HG03045 (cell line): ENCODE data around the gene RRBP1.

Source experiments
- ATAC-seq: cut with Tn5 transposase; IDR thresholded peaks from one replicate; pipeline ENCODE4 v1.9.1; 2021; ENCODE audit warnings: mild to moderate bottlenecking, moderate library complexity; ENCODE audit not compliant: unreplicated experiment

The RRBP1 gene

GRCh38 chr20:17682889-17683198 is 802 bp upstream of the RRBP1 start:
- ATAC-seq: no peak

DNA sequence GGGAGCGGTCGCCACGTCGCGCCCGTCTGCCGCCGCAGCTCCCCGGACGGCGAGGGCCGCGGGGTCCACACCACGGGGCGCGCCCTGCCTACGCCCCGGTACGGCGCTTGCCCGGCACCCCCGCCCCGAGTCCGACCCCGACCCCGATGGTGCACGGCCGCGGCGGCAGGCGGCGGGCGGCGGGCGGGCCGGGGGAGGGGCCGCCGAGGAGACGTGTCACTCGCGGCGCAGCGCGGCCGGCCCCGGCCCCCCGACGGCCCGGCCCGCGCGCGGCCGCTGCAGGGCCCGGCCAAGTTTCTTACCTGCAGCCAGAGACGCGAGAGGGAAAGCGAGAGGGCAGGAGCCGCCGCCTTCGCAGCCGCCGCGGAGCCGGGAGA is 328 bp downstream of the RRBP1 start:
- ATAC-seq: peak; percentile 13

GRCh38 chr20:17680836-17681725 is 961 bp downstream of the RRBP1 start:
- peak; percentile 37 for ATAC-seq

DNA sequence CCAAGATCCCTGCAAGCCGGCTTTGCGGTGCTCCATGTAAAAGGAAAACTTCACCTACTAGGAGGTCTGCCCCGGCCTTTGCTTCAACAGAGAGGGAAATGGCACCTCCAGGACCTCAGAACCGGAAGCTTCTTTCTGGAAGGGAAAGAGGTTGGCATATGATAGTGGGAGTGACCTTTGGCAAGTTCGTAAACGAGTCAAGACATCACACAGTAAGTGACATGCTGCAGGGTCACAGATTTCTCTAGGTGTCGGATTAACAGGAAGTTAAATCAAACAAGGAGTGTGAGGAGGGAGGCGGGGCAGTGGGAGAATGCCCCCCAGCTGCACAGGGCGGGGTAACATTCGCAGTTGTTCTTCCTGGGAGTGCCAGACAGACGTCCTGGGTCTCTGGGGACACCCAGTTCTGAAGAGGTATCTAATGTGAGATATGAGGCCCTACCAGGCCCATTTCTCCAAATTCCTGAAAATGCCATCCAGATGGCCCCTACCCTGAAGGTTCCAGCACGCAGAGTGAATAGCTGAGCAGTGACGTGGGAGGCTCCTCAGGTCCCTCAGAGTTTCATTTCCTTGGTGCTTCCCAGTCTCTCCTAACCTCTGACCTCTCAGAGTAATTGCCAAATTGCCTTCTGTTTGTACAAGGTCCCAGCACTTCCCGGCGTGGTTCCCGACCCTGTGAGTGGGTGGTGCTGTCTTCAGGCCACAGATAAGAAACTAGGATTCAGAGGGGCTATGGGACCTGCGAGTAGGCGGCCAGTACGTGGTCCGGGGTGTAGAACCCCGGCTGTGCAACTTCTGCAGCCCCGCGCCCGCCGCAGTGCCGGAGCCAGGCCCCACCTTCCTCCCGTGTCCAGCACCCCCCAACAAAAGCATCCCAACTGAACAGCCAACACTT is 1.9 kb downstream of the RRBP1 start:
- ATAC-seq: no peak

DNA sequence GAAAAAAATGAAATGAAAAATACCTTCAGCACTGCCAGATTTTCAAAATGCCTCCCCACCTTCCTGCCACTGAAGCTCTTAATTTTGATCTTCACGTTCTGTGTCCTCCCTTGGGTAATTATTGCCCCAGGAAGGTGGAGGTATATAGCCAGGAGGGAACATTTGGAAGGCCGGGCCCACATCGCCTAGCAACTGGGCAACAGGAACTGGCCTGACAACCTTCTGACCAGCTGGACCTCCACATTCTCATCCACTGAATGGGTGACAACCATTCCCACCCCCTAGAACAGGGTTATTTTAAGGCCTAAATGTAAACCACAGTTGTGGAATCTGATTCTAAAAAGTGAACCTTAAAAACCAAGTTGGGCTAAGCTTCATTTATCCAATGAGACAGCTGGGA is 3.2 kb downstream of the RRBP1 start:
- ATAC-seq: no peak

GRCh38 chr20:17678295-17678694 is 3.7 kb downstream of the RRBP1 start:
- no peak for ATAC-seq

GRCh38 chr20:17676942-17677341 is 5.1 kb downstream of the RRBP1 start:
- ATAC-seq: no peak

GRCh38 chr20:17676378-17676759 is 5.7 kb downstream of the RRBP1 start:
- no peak for ATAC-seq

- no peak for ATAC-seq
Observed at GRCh38 chr20:17675519-17676377, 6.3 kb downstream of the RRBP1 start.

DNA sequence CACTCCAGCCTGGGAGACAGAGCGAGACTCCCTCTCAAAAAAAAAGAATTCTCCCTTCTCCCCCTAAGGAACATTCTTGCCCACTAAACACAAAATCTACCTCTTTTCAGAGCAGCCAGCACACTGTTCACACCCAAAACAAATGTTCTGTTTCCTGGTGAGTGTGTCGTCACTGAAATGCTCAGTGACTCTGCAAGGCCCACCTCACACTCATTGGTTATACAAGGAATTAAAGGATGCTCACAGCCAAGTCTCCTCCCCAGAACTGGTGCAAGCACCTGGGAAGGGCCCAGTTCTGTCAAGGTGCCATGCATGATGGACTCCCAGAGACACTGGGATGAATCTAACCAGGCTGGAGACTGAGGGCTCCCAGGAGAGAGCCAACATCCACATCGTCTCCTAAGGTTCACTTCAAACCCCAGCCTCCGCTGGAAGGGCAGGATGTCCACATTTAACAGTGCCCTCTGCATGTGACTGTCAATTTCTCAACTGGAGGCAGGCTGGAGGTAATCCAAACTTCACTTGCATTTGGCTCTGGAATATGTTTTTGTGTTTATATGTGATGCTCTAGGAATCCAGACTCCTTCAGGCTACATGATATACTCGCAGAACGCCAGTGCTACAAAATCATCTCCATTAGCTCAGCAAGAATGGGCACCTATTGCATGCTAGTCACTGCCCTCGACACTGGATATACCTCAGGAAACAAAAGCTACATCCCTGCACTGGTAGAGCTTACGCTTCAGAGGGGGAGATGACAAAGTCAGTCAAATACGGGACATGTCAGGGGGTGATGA is 7.1 kb downstream of the RRBP1 start:
- no peak for ATAC-seq

DNA sequence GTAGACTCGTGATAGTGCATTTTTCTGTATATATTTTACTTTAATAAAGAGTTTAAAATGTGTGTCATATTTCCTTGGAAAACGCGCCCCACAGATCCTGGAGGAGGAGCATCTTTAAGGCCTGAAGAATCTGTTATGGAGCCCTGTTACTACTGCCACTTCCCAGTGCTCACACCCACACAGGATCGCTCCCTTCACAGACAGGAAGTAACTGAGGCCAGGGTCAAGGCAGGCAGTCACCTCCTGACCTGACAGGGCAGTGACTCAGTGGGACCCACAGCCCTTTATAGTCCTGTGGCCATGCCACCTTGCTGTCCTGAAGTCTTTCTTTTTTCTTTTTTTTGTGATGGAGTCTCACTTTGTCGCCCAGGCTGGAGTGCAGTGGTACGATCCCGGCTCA is 9.0 kb downstream of the RRBP1 start:
- ATAC-seq: no peak

DNA sequence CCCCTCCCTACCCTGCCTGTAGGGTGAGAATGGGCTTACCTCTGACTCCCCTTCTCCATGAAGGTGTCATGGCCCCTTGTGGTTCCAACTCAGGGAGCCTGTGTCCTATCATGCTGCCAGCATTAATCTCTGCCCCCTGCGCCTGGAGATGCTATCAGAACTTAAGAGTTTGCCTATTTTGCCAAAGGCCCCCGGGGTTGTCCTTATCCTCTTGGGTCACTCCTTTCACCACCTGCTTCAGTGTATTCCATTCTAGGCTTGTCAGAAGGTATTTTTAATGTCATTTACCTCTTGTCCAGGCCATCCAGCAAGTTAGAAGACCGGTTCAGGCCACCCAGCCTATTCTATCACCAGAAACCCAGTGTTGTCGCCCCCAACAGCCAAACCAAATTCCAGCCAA is 10.5 kb downstream of the RRBP1 start:
- ATAC-seq: no peak

GRCh38 chr20:17671011-17671410 is 11.0 kb downstream of the RRBP1 start:
- ATAC-seq: no peak

GRCh38 chr20:17669306-17669931 is 12.6 kb downstream of the RRBP1 start:
- no peak for ATAC-seq

DNA sequence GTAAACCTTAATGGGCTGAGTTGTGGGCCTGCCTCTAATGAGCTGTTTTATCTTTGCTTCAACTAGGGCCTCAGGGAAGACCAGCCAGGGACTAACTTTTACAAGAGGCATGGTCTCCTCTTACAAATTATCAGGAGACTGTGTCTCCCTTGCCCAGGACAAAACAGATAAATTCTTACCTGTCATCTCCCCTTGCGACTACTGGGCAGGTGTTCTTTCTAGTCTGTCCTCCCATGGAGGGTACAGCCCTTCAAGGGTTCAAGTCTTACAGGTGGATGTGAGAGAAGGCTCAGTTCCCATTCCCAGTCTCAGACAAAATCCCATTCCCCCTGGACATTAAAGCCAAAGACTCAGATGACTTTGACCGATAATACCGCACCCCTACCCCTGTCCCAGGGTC is 13.6 kb downstream of the RRBP1 start:
- no peak for ATAC-seq

DNA sequence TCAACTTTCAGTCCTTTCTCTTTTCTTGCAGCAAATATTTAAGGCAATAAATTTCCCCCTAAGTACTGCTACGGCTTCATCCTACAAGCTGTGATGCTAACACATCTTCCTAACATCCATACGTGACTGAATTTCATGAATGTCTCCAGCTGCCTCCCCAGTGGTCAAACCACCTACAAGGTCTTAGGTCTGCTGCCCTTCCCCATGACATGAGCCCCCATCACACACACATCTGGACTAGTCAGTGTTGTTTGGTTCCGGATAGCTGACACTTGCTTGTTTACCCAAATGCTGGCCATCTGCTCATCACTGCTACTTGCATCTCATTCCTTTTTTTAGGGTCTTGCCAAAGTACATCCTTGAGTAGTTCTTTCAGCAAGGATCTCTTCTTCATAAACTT is 14.6 kb downstream of the RRBP1 start:
- ATAC-seq: no peak

- no peak for ATAC-seq
Observed at GRCh38 chr20:17666481-17666880, 15.6 kb downstream of the RRBP1 start.

- no peak for ATAC-seq
Observed at GRCh38 chr20:17665756-17666155, 16.3 kb downstream of the RRBP1 start.

DNA sequence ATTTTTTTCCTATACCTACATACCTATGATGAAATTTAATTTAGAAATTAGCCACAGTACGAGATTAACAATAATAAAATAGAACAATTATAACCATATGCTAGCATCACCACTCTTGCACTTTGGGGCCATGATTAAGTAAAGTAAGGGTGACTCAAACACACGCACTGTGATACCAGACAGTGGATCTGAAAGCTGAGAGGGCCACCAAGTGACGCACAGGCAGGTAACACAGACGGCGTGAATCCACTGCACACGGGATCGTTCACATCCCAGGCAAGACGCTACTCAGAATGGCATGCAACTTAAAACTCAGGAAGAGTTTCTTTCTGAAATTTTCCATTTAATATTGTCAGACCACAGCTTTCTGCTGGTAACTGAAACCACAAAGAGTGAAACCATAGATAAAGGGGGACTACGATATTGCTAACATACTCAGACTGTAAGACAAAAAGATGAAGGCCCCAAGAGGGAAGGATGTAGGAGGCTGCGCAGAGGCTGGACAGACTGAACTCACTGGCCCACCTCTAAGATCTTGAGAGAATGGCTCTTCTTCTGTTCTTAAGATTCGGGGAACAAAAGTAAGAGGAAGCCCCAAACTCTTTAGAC is 17.9 kb downstream of the RRBP1 start:
- no peak for ATAC-seq

DNA sequence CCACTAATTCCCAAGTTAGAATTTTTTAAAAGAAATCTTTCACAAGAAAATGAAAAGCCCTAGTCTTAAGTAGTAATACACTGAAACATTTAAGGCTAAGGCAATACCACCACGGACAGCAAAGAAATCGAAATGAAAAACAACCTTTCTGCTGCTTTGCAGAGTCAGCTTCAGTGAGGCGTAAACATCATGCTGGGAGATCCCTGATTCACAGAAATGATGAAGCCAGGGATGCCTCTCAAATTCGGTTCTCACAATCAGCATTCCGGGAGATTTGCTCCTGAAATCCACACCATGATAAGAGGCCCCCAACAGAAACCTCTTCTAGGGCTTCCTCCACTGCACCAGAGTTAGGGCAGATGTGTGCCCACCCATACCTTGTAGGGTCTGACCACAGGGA is 18.6 kb downstream of the RRBP1 start:
- ATAC-seq: no peak
